ENCODE data around the gene KCNAB2.

KCNAB2 gene

DNA sequence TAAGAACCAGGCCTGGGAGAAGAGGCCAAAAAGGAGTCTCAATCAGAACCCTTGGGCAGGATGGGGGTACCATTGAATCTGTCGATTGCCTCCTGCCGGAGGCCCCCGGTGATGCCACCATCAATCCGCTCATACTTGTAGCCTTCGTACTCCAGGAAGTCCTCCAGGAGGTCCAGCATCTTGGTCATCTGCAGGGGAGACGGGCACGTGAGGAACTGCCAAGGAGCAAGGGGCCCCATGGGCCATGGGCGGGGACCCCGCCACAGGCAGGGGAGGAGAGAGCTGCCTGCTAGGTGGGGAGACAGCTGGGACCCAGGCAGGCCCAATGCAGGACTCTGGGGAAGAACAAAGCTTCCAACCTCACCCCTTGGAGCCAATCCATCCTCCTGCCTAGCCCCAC is 85.9 kb downstream of the KCNAB2 start:
- DNase-seq (ENCODE audit: low read depth, low spot score), result no peak
- POLR2A ChIA-PET, result no interaction called here

DNA sequence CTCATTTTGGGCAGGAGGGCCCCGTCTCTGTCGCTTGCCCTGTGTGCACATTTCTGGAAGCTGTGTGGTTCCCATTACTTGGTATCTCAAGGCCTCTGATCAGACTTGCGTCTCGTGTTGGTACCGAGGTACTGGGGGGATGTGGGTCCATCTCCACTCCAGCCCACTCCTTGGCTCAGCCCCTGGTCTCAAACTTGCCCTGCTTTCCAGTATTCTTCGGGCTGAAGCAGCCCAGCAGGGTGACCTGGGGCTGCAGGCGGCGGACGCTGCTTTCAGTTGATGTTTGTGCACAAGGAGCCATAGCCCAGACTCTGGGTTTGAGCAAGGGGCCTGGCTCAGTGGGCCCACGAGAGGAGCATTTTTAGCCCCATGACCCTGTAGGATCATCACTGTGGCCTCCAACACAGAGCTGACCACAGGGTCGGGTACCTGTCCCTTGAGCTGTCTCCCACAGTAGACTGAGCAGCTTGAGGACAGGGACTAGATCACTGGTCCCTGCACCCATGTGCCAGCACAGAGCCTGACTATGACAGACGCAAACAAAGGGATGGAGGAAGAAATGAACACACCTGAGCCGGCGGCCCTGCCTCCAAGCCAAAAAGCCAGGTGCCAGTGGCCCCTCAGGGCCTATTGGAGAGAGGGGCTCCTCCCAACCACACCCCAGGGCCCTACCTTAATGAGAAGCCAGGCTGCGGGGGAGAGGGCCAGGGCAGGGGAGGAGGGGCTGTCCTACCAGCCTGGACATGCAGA is 87.6 kb downstream of the KCNAB2 start:
- ChIA-PET CTCF (interaction anchor here (0.5 kb wide), 1 partner anchor 19 kb away, joined by 3 read pairs; no protein-coding TSS in a partner anchor), POLR2A (no interaction called here)
- no peak overlapping the region for H3K4me3 ChIP-seq (ENCODE audit: low read depth, low read length)
- TF ChIP-seq, protein P1, sequence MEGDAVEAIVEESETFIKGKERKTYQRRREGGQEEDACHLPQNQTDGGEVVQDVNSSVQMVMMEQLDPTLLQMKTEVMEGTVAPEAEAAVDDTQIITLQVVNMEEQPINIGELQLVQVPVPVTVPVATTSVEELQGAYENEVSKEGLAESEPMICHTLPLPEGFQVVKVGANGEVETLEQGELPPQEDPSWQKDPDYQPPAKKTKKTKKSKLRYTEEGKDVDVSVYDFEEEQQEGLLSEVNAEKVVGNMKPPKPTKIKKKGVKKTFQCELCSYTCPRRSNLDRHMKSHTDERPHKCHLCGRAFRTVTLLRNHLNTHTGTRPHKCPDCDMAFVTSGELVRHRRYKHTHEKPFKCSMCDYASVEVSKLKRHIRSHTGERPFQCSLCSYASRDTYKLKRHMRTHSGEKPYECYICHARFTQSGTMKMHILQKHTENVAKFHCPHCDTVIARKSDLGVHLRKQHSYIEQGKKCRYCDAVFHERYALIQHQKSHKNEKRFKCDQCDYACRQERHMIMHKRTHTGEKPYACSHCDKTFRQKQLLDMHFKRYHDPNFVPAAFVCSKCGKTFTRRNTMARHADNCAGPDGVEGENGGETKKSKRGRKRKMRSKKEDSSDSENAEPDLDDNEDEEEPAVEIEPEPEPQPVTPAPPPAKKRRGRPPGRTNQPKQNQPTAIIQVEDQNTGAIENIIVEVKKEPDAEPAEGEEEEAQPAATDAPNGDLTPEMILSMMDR (IDR thresholded peaks at IDR 0.05; ENCODE audit: insufficient read depth, low read length, missing control alignments), result no peak
- DNase-seq (ENCODE audit: low read depth, low spot score), result no peak

More for the DNA sequence above, 85.9 kb downstream of the KCNAB2 start:
- no peak overlapping the region for H3K4me3 ChIP-seq (ENCODE audit: low read depth, low read length)
- TF ChIP-seq, protein P1 (IDR thresholded peaks at IDR 0.05; ENCODE audit: insufficient read depth, low read length, missing control alignments), result no peak
- CTCF ChIA-PET, result no interaction called here

DNA sequence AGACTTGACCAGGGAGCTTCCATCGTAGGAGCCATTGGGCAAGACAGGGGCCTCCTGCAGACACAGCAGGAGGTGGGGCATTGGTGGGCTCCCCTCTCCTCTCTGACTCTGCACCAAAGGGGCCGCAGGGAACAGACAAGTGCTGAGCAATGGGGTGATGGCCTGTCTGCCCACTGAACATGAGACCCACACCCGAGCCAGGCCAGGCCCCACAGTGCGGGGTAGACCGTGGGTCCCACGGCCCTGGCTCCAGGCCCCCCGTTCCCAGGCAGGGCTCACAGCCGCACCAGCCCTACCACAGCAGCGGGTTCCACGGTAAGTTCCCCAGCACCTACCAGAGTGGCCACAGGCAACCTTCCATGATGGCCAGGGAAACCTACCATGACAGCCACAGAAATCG is 88.5 kb downstream of the KCNAB2 start:
- no peak for DNase-seq (ENCODE audit: low read depth, low spot score)
- TF ChIP-seq, protein P1 (IDR thresholded peaks at IDR 0.05; ENCODE audit: insufficient read depth, low read length, missing control alignments), result no peak
- ChIA-PET CTCF (interaction anchor here (0.5 kb wide), 1 partner anchor 20 kb away, joined by 3 read pairs; no protein-coding TSS in a partner anchor), POLR2A (no interaction called here)
- no peak overlapping the region for H3K4me3 ChIP-seq (ENCODE audit: low read depth, low read length)

DNA sequence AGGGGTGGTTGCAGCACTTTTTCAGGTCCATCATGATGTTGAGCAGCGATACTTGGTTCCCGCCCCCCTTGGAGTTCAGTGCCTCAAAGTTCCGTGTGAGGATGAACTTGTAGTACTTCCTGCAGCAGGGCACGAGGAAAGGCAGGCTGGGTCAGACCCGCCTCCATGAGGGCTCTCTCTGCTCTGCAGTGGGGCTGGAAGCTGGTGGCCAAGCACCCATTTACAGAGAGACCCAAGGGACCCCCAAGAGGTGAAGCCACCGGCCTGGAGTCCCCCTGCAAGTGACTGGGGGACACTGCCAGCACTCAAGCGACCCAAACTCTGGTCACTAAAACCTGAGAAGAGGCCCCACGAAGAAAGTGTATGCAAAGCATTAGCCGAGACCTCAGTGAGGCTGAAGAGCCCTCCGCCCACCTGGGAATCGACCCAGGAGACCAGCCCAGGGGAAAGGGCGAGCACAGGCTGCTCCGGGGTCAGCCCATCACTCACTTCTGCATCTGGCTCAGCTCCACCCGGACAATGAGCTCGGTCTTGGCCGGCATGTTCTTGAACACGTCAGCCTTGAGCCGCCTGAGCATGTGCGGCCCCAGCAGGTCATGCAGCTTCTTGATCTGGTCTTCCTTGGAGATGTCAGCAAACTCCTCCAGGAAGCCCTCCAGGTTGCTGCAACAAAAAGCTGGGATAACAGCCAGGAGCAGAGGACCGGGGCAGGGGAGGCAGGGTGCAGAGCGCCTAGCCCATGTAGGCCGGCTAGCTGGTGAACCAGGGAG is 89.2 kb downstream of the KCNAB2 start:
- DNase-seq (ENCODE audit: low read depth, low spot score), result no peak
- POLR2A ChIA-PET, result no interaction called here
- TF ChIP-seq, protein P1 (IDR thresholded peaks at IDR 0.05; ENCODE audit: insufficient read depth, low read length, missing control alignments), result no peak
- no peak overlapping the region for H3K4me3 ChIP-seq (ENCODE audit: low read depth, low read length)
- CTCF ChIA-PET, result no interaction called here

DNA sequence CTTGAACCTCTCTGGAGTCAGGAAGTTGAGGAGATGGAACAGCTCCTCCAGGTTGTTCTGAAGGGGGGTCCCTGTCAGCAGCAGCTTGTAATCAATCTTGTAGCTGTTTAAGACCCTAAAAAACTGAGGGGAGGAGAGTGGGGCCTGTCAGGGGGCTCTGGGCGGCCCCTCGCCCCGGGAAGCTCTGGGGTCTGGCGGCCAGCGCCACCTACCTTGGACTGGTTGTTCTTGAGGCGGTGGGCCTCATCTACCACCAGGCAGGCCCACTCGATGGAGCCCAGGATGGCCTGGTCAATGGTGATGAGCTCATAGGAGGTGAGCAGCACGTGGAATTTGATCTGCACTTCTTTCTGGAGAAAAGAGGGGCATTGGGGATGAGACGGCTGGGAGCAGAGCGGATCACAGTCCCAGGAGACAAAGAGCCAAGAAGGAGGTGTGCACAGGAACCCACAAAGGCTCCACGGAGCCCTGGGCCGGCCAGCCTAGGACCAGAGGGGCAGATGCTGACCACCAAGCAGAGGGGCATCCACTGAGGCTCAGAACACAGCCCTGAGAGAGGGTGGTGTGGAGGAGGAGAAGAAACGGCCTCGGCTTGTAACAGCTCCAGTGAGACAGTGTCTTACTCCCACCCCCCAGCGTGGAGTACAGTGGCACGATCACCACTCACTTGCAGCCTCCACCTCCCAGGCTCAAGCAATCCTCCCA is 91.0 kb downstream of the KCNAB2 start:
- no peak for DNase-seq (ENCODE audit: low read depth, low spot score)
- POLR2A ChIA-PET, result no interaction called here
- H3K4me3 ChIP-seq (ENCODE audit: low read depth, low read length), result no peak overlapping the region
- TF ChIP-seq, protein P1 (IDR thresholded peaks at IDR 0.05; ENCODE audit: insufficient read depth, low read length, missing control alignments), result no peak
- CTCF ChIA-PET, result no interaction called here

DNA sequence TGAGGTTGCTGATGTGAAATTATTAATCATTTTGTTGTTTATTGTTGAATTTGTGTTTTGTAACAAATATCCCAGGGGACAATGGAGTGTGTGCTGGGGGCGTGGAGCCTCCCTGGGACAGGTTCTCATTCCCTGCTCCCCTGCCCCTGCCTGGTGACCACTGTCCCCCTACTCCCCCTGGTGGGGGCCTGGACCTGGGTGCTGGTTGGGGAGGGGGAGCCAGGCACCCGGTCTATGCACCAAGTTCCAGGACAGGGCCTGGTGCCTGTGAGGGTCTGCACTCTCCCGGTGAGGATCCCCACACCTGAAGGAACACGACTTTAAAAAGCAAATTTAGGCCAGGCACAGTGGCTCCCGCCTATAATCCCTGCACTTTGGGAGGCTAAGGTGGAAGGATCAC is 92.1 kb downstream of the KCNAB2 start:
- ChIA-PET CTCF (no interaction called here), POLR2A (no interaction called here)
- TF ChIP-seq, protein P1 (IDR thresholded peaks at IDR 0.05; ENCODE audit: insufficient read depth, low read length, missing control alignments), result no peak
- H3K4me3 ChIP-seq (ENCODE audit: low read depth, low read length), result no peak overlapping the region
- no peak for DNase-seq (ENCODE audit: low read depth, low spot score)

Measured in AG04449 (cell line).